ENCODE results near the gene LRIT2. TPM values are rescaled to one million over a fixed set of nuclear protein-coding genes. Genes with fewer than 3 reads are reported as not detected.

LRIT2 gene
- total RNA-seq, 2 experiments from 2014 or later: not detected

GRCh38 chr10:84202349-84202748 lies 23.0 kb downstream of the LRIT2 start:
- Mint-ChIP-seq H3K9me3 (no peaks in the 10 kb centered on the region), H3K27ac (no peak overlapping the region), H3K27me3 (peaks cover 2% of the 10 kb centered on the region), H3K36me3 (no peaks in the 10 kb centered on the region), H3K4me1 (ENCODE audit: low read depth) (no peaks in the 10 kb centered on the region), H3K4me3 (no peak overlapping the region)
- ChIA-PET POLR2A (no interaction called here), CTCF (interaction anchor here (0.7 to 1.8 kb wide), 5 partner anchors 10 to 54 kb away, joined by 3 to 5 read pairs (median 4); no protein-coding TSS in a partner anchor)
- no peak for DNase-seq
- intact Hi-C loops (cut with micrococcal nuclease): no loop called here

GRCh38 chr10:84201682-84202081 lies 23.7 kb downstream of the LRIT2 start:
- Mint-ChIP-seq H3K36me3 (no peaks in the 10 kb centered on the region), H3K9me3 (no peaks in the 10 kb centered on the region), H3K4me3 (no peak overlapping the region), H3K4me1 (ENCODE audit: low read depth) (no peaks in the 10 kb centered on the region), H3K27ac (no peak overlapping the region), H3K27me3 (peaks cover 6% of the 10 kb centered on the region)
- ChIA-PET POLR2A (no interaction called here), CTCF (interaction anchor here (1.8 kb wide), 1 partner anchor 52 kb away, joined by 4 read pairs; no protein-coding TSS in a partner anchor)
- DNase-seq: no peak
- intact Hi-C loops (cut with micrococcal nuclease): no loop called here

- Mint-ChIP-seq H3K27ac (no peak overlapping the region), H3K9me3 (no peaks in the 10 kb centered on the region), H3K4me3 (no peak overlapping the region), H3K27me3 (peaks cover 11% of the 10 kb centered on the region), H3K4me1 (ENCODE audit: low read depth) (no peaks in the 10 kb centered on the region), H3K36me3 (no peaks in the 10 kb centered on the region)
- DNase-seq: no peak
- CTCF ChIA-PET: interaction anchor here (1.8 kb wide), 1 partner anchor 52 kb away, joined by 4 read pairs; no protein-coding TSS in a partner anchor
- intact Hi-C loops (cut with micrococcal nuclease): no loop called here
- POLR2A ChIA-PET: no interaction called here
These were observed 24.1 kb downstream of the LRIT2 start for GRCh38 chr10:84201244-84201606.

- H3K27me3 Mint-ChIP-seq: peaks cover 16% of the 10 kb centered on the region
- H3K4me1 Mint-ChIP-seq (ENCODE audit: low read depth): no peaks in the 10 kb centered on the region
- no peaks in the 10 kb centered on the region for H3K36me3 Mint-ChIP-seq
- intact Hi-C loops (cut with micrococcal nuclease): no loop called here
- CTCF ChIA-PET: interaction anchor here (1.8 kb wide), 1 partner anchor 51 kb away, joined by 4 read pairs; no protein-coding TSS in a partner anchor
- no peak for DNase-seq
- H3K27ac Mint-ChIP-seq: no peak overlapping the region
- H3K4me3 Mint-ChIP-seq: no peak overlapping the region
- H3K9me3 Mint-ChIP-seq: no peaks in the 10 kb centered on the region
- POLR2A ChIA-PET: no interaction called here
These were observed 24.7 kb downstream of the LRIT2 start for GRCh38 chr10:84200537-84201243.

- Mint-ChIP-seq H3K4me3 (no peak overlapping the region), H3K27me3 (peaks cover 28% of the 10 kb centered on the region), H3K36me3 (no peaks in the 10 kb centered on the region), H3K9me3 (no peaks in the 10 kb centered on the region), H3K4me1 (ENCODE audit: low read depth) (peaks cover 2% of the 10 kb centered on the region), H3K27ac (no peak overlapping the region)
- POLR2A ChIA-PET: no interaction called here
- CTCF ChIA-PET: interaction anchor here (1.4 kb wide), 1 partner anchor 50 kb away, joined by 5 read pairs; no protein-coding TSS in a partner anchor
- intact Hi-C loops (cut with micrococcal nuclease): no loop called here
- DNase-seq: no peak
These were observed 27.0 kb downstream of the LRIT2 start for GRCh38 chr10:84198206-84198915.

- no peaks in the 10 kb centered on the region for H3K36me3 Mint-ChIP-seq
- peaks cover 30% of the 10 kb centered on the region for H3K27me3 Mint-ChIP-seq
- no peak overlapping the region for H3K27ac Mint-ChIP-seq
- no peak overlapping the region for H3K4me3 Mint-ChIP-seq
- H3K9me3 Mint-ChIP-seq: no peaks in the 10 kb centered on the region
- POLR2A ChIA-PET: no interaction called here
- H3K4me1 Mint-ChIP-seq (ENCODE audit: low read depth): peaks cover 2% of the 10 kb centered on the region
- no peak for DNase-seq
- CTCF ChIA-PET: interaction anchor here (1.4 to 1.7 kb wide), 3 partner anchors 17 to 342 kb away, joined by 3 to 5 read pairs (median 4); no protein-coding TSS in a partner anchor
- intact Hi-C loops (cut with micrococcal nuclease): no loop called here
These were observed 27.7 kb downstream of the LRIT2 start for GRCh38 chr10:84197643-84198042.

GRCh38 chr10:84196941-84197340 lies 28.4 kb downstream of the LRIT2 start:
- H3K27me3 Mint-ChIP-seq: peaks cover 30% of the 10 kb centered on the region
- H3K4me3 Mint-ChIP-seq: no peak overlapping the region
- POLR2A ChIA-PET: interaction anchor here (0.5 kb wide), 1 partner anchor 162 kb away, joined by 3 read pairs; no protein-coding TSS in a partner anchor
- intact Hi-C loops (cut with micrococcal nuclease): no loop called here
- no peaks in the 10 kb centered on the region for H3K9me3 Mint-ChIP-seq
- CTCF ChIA-PET: interaction anchor here (1.4 to 2.5 kb wide), 4 partner anchors 18 to 343 kb away, joined by 3 to 8 read pairs (median 4); no protein-coding TSS in a partner anchor
- peaks cover 2% of the 10 kb centered on the region for H3K4me1 Mint-ChIP-seq (ENCODE audit: low read depth)
- H3K27ac Mint-ChIP-seq: no peak overlapping the region
- no peak for DNase-seq
- no peaks in the 10 kb centered on the region for H3K36me3 Mint-ChIP-seq

GRCh38 chr10:84196083-84196482 lies 29.3 kb downstream of the LRIT2 start:
- Mint-ChIP-seq H3K27me3 (peaks cover 30% of the 10 kb centered on the region), H3K4me3 (no peak overlapping the region), H3K9me3 (no peaks in the 10 kb centered on the region), H3K36me3 (no peaks in the 10 kb centered on the region), H3K4me1 (ENCODE audit: low read depth) (peaks cover 7% of the 10 kb centered on the region), H3K27ac (no peak overlapping the region)
- ChIA-PET CTCF (interaction anchor here (1.7 to 2.5 kb wide), 3 partner anchors 9 to 48 kb away, joined by 4 to 9 read pairs (median 8); no protein-coding TSS in a partner anchor), POLR2A (interaction anchor here (0.6 kb wide), 1 partner anchor 14 kb away, joined by 3 read pairs; no protein-coding TSS in a partner anchor)
- no peak for DNase-seq
- intact Hi-C loops (cut with micrococcal nuclease): no loop called here

GRCh38 chr10:84195044-84195830 lies 30.1 kb downstream of the LRIT2 start:
- Mint-ChIP-seq H3K36me3 (no peaks in the 10 kb centered on the region), H3K4me3 (no peak overlapping the region), H3K27me3 (peaks cover 30% of the 10 kb centered on the region), H3K4me1 (ENCODE audit: low read depth) (peaks cover 13% of the 10 kb centered on the region), H3K9me3 (no peaks in the 10 kb centered on the region), H3K27ac (no peak overlapping the region)
- DNase-seq: no peak
- POLR2A ChIA-PET: interaction anchor here (0.6 kb wide), 1 partner anchor 15 kb away, joined by 3 read pairs; no protein-coding TSS in a partner anchor
- CTCF ChIA-PET: interaction anchor here (1.4 to 2.5 kb wide), 3 partner anchors 10 to 47 kb away, joined by 6 to 9 read pairs (median 8); no protein-coding TSS in a partner anchor
- intact Hi-C loops (cut with micrococcal nuclease): no loop called here

- POLR2A ChIA-PET: no interaction called here
- intact Hi-C loops (cut with micrococcal nuclease): loop anchor here (5.0 kb wide), 1 partner anchor 57 kb away; the partner anchor contains the start of gene GHITM
- Mint-ChIP-seq H3K27ac (no peak within 1 kb of the TSS), H3K9me3 (no peaks in the 10 kb centered on the region), H3K4me1 (ENCODE audit: low read depth) (peaks cover 13% of the 10 kb centered on the region), H3K27me3 (peaks cover 30% of the 10 kb centered on the region), H3K36me3 (no peaks in the 10 kb centered on the region), H3K4me3 (peak within 1 kb of the TSS; percentile 34)
- CTCF ChIA-PET: interaction anchor here (1.4 to 2.5 kb wide), 3 partner anchors 11 to 47 kb away, joined by 6 to 9 read pairs (median 8); no protein-coding TSS in a partner anchor
- peak; percentile 57 for DNase-seq
These were observed 30.8 kb downstream of the LRIT2 start, which contains the start of gene CDHR1 for GRCh38 chr10:84194424-84195043. Gene CDHR1, plus strand, starts transcription at chr10:84194537. Its CDS starts 224 bp downstream, at chr10:84194761.

GRCh38 chr10:84193846-84194423 lies 31.4 kb downstream of the LRIT2 start:
- H3K4me1 Mint-ChIP-seq (ENCODE audit: low read depth): peaks cover 13% of the 10 kb centered on the region
- intact Hi-C loops (cut with micrococcal nuclease): loop anchor here (5.0 kb wide), 1 partner anchor 57 kb away; the partner anchor contains the start of gene GHITM
- no peaks in the 10 kb centered on the region for H3K9me3 Mint-ChIP-seq
- peaks cover 30% of the 10 kb centered on the region for H3K27me3 Mint-ChIP-seq
- no peak overlapping the region for H3K4me3 Mint-ChIP-seq
- no peak overlapping the region for H3K27ac Mint-ChIP-seq
- CTCF ChIA-PET: interaction anchor here (2.5 to 2.6 kb wide), 2 partner anchors 11 to 55 kb away, joined by 6 to 9 read pairs; partner anchors contain the start of gene GHITM
- POLR2A ChIA-PET: no interaction called here
- no peaks in the 10 kb centered on the region for H3K36me3 Mint-ChIP-seq
- no peak for DNase-seq
